HG03039 (cell line): ENCODE data around the gene TMEM179.
"Not testable (repeated sequence)": the region's sequence is repeated elsewhere in the genome, so short reads cannot be mapped to it uniquely, and the experiment has no call there.

Experiments
- ATAC-seq: cut with Tn5 transposase; IDR thresholded peaks from one replicate; pipeline ENCODE4 v1.9.1; 2021; ENCODE audit warnings: mild to moderate bottlenecking, moderate library complexity; ENCODE audit not compliant: unreplicated experiment

TMEM179 gene

GRCh38 chr14:104604458-104605449, at the start of gene TMEM179:
TMEM179 (minus strand) TSS chr14:104604772; CDS start chr14:104604741, 31 bp downstream.
- ATAC-seq: no peak

- ATAC-seq: no peak
Measured at GRCh38 chr14:104654119-104654518, 49.5 kb upstream of the TMEM179 start.

GRCh38 chr14:104653130-104653920, 48.8 kb upstream of the TMEM179 start:
- ATAC-seq: not testable (repeated sequence)

GRCh38 chr14:104652386-104652785, 47.8 kb upstream of the TMEM179 start:
- no peak for ATAC-seq

- no peak for ATAC-seq
Measured at GRCh38 chr14:104651876-104652260, 47.3 kb upstream of the TMEM179 start.

GRCh38 chr14:104650981-104651875, 46.7 kb upstream of the TMEM179 start:
- ATAC-seq: no peak

GRCh38 chr14:104650057-104650980, 45.7 kb upstream of the TMEM179 start:
- no peak for ATAC-seq

- ATAC-seq: no peak
Measured at GRCh38 chr14:104647467-104648043, 43.0 kb upstream of the TMEM179 start.

GRCh38 chr14:104644656-104645378, 40.2 kb upstream of the TMEM179 start:
- ATAC-seq: no peak

GRCh38 chr14:104644091-104644635, 39.6 kb upstream of the TMEM179 start:
- no peak for ATAC-seq

GRCh38 chr14:104643306-104643705, 38.7 kb upstream of the TMEM179 start:
- ATAC-seq: no peak

GRCh38 chr14:104642540-104642868, 37.9 kb upstream of the TMEM179 start:
- ATAC-seq: no peak

GRCh38 chr14:104641753-104642539, 37.4 kb upstream of the TMEM179 start:
- no peak for ATAC-seq

- ATAC-seq: no peak
Measured at GRCh38 chr14:104640681-104641080, 36.1 kb upstream of the TMEM179 start.

GRCh38 chr14:104639885-104640548, 35.4 kb upstream of the TMEM179 start:
- ATAC-seq: no peak

- no peak for ATAC-seq
Measured at GRCh38 chr14:104639471-104639870, 34.9 kb upstream of the TMEM179 start.

- ATAC-seq: no peak
Measured at GRCh38 chr14:104638927-104639450, 34.4 kb upstream of the TMEM179 start.
